NCI-H1694 treated with DMSO at 0.1 percent for 48 hours (cell line): ENCODE results near the gene COL4A5.
"Not testable (repeated sequence)": the region's sequence is repeated elsewhere in the genome, so short reads cannot be mapped to it uniquely, and the experiment has no call there.

Experiments used
- DNase-seq: peaks from one replicate; lab custom pipeline; 2025; lab: John Stamatoyannopoulos, UW

COL4A5 gene

DNA sequence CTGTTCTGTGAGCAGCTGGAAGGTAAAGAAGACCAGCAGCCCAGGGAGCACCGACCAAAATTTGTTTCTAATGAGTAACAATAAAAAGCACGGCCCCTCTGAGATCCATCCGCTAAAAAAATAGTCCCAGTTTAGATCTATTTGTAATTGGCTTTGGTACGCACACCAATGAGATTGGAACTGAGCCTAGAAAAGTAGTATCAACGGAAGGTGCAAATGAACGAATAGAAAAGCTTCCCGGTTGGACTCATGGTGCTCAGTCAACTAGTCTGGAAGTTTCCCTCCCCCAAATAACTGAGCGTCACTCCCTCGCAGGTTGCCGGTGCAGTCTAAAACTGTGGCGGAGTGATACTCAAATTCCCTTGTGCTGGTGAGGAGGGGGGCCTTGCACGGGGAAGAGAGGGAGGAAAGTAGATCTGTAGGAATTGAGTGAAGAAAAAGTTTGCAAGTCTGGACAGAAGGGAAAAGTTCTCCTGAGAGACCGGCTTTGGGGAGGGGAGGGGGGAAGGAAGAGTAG is at the start of gene COL4A5:
TSS of gene COL4A5 (plus strand) at position 413 of the 517 bp plus-strand sequence. CDS start 288 bp downstream, outside the sequence.
- no peak for DNase-seq

DNA sequence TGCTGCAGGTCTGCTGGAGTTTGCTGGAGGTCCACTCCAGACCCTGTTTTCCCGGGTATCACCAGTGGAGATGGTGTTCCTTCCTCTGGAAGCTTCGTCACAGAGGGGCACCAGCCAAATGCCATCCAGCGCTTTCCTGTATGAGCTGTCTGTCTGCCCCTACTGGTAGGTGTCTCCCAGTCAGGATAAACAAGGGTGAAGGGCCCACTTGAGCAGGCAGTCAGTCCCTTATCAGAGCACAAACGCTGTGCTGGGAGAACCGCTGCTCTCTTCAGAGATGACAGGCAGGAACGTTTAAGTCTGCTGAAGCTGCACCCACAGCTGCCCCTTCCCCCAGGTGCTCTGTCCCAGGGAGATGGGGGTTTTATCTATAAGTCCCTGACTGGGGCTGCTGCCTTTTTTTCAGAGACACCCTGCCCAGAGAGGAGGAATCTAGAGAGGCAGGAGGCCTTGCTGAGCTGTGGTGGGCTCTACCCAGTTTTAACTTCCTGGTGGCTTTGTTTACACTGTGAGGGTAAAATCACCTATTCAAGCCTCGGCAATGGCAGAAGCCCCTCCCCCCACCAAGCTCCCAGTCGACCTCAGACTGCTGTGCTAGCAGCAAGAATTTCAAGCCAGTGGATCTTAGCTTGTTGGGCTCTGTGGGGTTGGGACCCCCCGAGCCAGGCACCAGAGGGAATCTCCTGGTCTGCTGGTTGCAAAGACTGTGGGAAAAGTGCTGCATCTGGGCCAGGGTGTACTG is 48.5 kb upstream of the COL4A5 start:
- DNase-seq = not testable (repeated sequence)

DNA sequence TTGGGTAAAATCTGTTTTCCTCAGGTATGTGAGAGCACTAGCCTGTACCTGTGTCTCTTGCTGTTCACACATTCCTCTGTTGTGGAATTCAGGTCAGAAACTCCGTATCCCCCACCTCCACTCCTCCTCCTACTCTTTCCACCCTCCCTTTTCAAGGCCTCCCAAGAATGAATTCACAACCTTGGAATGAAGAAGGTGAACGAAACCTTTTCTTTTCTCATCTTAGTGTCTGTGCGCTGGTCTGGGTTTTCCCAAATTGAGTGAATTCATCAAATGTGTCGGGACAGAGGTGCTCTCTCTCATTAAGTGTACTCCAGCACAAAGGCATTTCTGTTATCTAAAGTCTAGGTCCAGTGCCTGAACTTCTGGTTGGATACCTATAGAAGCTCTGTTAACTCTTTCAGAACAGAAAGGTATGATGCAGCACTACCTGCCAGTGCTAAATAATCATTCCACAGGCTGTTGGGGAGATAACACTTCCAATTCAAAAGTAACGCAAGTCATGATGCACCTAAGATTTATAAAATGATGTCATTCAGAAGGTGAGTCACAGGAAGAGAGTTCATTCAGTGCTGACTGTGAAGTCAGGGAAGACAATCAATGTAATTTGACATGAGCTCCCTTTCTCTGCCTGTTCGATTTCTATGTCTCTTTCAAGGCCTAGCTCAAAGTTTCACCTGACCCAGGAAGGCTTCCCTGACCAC is 43.3 kb upstream of the COL4A5 start:
- DNase-seq = no peak

DNA sequence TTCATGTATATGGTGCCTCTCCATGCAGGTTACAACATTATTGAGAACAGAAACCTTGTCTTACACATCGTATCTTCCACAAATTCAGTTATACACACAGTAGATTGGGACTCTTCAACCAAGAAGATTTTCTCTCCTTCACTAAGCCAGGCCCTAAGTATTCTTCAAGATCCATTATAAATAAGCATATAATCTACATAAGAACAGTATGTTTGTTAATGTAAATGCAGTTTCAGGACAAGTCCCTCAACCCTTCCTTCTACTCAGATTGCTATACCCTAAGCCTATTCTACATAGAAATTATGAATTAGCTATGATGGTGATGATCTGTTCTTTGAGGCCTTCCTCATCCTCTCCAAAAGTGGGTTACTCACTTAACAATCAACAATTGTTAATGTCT is 42.7 kb upstream of the COL4A5 start:
- no peak for DNase-seq

DNA sequence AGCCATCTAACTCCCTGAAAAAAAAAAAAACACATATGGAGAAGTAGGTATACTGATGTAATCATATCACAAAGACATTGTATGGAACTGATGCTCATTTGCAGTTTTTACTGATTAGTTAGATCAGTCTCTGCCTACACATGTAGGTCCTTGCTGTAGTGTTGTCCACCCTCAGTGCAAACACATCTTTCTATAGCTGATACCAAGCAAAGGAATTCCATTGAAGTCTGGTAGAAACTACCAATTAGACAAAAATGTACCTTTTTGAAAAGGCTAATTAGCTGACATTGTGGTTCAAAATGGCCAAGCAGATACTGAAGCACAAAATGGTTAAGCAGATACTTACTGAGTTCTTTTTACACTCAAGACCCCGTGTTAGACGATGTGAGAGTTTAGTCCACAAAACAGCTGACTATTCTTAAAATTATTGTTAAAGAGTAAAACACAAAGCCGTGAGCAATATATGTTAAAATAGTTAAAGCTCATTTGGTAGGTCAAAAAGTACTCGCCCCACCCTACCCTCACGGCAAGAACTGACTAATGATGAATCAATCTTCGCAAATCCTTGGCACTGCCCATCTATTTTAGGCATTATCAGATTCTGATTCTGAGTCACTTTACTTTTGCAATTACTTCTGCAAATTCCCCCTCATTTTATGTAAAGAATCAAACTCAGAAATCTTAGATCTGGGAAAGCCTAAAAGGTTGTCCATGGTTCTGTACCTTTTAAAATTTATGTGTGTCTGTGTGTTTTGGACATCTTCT is 41.8 kb upstream of the COL4A5 start:
- no peak for DNase-seq

DNA sequence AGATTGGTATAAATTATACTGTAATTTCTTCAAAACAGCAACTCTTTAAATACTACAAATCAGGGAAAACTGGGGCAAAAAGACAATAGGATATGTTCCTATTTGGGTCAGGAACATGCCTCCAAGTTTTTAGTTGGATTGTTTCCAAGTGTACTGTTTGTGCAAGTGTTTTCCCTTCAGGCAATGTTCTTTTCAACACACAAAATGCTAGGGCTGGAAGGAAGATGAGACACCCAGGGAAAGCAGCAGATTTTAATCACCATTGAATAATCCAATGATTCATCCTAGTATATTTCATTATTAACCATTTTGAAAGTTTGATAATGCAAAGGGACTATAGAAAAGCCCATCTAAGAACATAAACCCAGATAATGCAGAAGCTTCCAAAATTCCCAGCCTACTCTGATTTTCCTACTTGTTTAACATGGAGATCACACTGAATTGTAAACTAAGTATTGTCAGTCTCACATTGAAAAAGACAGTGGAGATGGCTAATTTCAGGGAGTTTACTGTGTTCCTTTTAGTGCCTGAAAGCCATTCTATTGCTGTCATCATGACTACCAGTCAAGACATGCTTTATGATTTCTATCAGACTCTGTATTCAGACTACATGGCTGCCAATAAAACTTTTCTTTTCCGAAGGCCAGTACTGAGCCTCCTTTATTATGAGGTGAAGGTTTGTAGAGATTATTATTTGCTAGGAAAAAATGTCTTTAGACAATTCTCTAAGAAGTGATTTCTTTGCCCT is 40.0 kb upstream of the COL4A5 start:
- DNase-seq = no peak

DNA sequence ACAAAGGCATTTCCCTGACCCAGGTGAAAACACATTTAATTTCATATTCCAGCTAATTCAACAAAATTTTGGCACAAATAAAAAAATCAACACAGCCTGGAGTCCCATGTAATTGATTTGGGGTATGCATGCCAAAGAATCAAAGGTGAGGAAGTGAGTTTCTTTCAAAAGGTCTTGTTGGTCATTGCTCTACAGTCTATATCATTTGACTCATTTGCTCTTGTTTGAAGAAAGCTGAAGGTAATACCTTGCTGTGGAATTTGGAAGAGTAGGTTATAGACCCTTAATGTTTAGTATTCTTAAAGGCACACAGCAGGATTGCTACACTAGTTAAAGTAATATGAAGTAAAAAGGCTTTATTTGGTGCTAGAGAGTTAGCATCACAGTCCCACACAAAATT is 26.9 kb upstream of the COL4A5 start:
- no peak for DNase-seq

DNA sequence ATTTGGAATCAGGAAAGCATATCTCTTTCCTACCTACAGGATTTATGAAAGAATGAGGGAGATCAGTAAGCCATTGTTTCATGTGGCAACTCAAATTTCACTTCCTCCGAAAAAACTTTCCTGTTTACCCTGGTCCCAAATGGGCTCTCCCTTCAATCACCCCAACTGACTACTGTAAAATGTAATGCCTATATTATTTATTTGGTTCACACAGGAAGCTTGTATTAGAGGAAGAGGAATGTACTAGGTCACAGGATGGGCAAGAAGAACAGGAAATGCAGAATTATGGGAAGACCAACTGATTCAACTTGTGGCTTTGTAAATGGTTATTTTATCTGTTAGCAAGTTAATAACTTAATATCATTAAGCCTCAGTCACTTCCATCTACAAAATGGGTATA is 24.5 kb upstream of the COL4A5 start:
- DNase-seq = no peak

DNA sequence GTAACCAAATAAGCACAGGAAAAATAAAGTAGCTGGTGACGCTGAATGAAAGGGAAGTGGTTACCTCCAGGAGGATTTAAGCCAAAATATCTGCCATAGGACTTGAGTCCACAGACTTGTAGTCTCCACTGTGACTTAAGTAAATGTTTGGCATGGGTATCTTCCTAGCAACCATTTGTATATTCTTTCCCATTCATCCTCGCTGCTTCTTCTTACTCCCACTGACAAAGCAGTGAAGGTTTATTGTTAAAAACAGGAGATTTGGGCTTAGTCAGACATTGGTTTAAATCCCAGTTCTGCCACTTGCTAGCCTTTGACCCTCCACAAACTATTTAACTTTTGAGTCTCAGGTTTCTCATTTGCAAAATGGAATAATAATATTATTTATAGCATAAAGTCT is 23.7 kb upstream of the COL4A5 start:
- no peak for DNase-seq

DNA sequence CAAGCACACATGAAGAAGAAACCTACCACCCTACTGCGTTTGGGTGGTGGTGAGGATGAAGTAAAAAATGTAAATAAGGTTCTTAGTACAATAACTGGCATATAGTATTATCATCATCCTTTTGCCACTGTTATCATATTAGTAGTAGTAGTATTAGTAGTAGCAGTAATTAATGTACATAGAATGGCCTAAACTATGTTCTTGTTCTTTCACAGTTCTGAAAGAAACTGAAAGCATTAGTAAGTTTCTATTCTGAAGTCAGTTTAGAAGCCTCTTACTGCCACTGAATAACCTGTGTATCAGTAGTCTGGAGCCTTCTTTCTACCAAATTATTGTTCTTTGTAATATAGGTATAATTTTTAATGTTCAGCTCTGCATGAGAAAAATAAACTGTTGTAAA is 22.4 kb upstream of the COL4A5 start:
- DNase-seq = no peak

DNA sequence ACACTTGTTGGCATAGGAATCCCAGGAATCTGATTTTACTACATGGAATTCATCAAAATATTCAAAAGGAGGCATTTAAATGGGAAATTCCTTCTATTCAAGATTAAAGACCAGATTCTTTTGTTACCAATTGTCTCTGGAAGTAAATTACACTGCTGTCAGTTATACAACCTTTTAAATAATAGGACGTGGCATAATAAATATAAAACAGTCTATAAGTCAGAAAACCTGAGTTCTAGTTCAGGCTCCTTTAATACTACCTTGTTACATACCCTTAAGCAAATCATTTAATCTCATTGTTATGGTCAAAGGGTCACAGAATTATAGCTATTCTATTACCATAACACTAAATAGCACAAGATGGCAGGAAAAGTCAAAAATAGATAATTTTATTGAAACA is 20.2 kb upstream of the COL4A5 start:
- DNase-seq = no peak

DNA sequence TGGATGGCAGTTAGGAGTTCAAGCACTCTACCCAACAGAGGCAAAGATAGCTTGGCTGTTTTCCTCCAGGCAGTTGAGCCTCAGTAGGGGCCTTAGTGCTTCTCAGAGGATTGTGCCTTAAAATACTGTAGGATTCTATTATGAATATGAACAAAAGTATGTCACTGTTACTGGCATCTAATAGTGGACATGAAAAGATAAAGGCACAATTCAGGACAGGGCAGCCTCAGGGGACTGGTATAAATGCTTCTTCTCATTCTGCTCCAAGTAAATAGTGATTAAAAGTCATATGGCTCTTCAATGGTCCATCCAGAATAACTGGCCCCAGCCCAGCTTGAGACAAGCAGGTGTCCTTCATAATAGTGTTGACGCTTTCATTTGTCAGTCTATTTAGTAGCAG is 19.2 kb upstream of the COL4A5 start:
- no peak for DNase-seq

DNA sequence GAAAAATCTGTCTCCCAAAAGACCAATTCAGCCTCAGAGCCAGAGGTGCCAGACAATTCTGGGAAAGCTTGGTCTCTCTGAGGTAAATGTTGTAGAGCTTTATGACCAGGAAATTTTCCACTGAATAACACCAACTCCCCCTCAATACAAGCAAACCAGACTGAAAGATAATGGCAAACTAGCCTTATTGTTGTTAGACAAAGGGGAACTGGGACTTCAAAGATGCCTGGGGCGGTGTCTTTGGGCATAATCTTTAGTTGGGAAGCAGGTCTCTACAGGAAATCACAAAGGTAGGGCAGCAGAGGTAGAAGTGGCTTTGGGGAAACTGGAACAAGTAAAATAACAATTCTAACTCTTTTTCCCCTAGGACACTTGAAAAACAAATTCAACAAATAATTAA is 13.4 kb upstream of the COL4A5 start:
- no peak for DNase-seq

DNA sequence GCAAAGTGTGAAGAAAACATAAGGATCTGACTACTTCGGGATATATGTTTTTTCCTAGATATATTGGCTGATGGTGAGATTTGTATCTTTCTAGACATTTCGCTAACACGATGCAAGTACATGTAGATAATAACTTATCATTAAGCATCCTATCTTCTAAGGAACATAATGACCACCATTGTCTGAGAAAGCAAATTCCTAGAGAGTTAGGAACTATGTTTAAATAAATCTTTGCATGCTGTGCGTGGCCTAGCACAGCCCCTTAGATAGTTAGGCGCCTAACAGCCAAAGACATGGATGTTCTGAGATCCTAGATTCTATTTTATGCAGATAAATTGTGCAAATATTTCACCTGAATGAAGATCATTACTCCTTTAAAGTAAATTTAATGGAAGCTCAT is 4.4 kb upstream of the COL4A5 start:
- DNase-seq = no peak

DNA sequence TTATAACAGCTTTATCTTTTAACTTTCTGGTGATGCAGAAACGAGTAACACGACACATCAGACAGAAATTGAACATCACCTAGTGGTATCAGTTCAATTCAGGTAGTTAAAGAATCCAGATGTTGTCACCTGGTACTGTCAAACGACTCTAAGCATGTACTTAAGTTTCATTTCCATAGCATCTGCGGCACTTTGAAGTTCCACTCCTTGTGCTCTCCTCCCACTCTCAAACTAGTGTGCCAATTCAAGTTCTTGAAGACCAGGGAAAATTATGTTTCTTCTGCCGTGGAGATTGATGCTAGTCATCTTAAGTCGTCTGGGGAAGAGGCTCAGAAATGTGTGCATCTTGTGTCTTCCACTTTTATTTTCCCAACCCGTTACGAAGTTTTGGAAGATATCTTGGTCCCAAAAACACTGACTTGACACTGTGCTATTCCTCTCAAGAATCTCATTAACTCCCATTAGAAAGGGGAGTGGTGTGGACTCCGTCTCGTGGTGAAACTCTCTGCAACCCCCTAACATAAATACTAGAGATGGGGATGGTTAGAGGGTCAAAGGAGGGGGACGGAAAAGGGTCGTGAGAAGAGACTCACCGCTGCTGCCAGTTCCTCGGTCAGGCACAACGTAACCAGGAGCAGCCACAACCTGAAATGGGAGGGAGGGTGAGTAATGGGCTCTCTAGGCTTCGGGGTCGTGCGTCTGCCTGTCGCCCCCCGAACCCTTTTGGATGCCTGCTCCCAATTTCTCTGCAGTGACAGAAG is 2.1 kb upstream of the COL4A5 start:
- no peak for DNase-seq

DNA sequence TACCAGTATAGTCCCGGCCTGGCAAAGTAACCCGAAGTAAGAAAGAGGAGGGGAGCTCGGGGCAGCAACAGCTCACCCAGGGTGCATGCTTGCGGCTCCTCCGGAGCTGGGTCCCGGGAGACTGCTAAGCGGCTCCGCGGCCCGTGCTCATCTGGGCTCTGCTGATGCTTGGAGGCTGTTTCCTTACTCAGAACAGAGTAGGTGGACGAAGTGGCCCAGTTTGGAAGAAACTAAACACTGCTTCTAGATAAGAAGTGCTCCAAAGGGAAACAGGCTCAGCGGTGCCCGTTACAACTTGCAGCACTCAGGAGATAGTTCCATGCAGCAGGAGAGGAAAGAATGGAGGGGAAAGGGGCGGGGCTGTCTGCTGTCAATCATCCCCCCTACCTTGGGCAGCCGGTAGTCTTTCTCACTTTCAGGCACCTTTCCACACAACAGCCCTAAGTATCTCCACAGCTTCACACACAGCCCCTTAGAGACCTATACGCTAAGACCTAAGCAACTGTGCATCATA is 1.5 kb upstream of the COL4A5 start, which contains the start of gene COL4A6:
TSS of gene COL4A6 (minus strand) at position 313 of the 514 bp plus-strand sequence. CDS start at position 87, 226 bp downstream.
- DNase-seq = no peak

DNA sequence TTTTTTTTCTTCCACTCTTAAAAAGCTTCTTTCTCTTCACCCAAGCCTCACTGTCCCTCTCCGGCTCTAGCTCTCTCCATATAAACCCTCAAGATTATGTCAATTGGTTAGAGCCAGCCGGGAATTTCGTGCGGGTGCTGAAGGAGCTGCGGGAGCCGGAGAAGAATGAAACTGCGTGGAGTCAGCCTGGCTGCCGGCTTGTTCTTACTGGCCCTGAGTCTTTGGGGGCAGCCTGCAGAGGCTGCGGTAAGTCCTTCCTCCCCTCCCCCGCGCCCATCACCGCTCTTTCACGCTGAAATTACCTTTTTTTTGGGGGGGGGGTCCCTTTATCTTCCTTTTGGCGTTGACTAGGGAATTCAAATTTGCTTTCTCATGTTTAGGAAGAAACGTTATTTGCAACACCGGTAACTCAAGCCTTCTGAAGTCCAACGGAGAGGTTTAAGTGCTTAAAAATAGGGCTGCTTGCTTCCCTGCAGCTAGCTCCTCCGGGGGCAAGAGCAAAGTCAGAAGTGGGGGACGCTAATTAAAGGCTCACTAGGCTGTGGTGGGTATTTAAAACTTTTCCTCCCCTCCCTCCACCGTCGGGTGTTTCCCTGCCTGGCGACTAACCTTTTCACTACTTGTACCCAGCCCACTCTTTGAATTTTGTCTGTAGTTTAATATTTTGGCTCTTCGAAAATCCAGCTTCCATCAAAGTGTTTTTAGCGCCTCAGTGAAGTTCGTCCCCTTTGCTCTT is 491 bp downstream of the COL4A5 start:
- no peak for DNase-seq

DNA sequence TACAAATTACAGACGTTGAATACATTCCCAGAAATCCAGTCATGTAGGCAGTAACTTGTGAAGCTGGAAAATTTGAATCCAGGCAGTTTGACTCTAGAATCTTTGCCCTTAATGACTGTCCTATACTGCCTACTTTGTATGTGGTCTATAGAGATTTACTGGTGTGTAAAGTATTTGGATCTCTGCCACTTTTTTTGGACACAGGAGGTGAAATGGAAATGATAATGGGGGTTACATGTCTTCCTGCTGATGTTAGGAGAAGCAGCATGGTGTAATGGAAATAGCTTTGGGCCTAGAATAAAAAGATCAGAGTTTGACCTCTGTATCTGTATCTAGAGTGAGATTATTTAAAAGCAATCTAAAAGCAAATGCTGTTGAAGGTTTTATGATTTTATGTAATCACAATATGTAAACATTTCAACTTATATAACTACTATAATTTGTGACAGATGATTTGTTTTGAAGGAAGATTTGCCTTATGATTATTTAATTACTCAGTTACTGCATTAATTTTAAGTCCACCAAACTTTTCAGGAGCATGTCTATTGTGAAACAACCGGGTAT is 3.3 kb downstream of the COL4A5 start:
- DNase-seq = no peak

DNA sequence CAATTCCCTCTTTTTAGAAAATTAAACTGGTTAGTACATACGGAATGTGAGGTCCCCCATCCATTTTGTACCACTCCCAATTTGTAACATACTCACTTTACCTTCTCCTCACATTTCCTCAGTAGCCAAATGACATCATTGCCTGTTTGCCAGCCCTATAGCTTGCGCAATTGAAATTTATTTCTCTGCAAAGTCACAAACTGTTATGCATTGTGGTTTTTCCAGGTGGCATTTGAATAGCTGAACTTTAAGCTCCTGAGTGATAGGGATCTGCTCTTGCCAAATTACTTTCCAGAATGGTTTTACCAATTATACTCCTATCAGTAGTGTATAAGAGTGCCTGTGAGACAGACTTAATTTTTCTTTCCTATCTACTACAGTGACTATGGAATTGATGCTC is 7.7 kb downstream of the COL4A5 start:
- no peak for DNase-seq

DNA sequence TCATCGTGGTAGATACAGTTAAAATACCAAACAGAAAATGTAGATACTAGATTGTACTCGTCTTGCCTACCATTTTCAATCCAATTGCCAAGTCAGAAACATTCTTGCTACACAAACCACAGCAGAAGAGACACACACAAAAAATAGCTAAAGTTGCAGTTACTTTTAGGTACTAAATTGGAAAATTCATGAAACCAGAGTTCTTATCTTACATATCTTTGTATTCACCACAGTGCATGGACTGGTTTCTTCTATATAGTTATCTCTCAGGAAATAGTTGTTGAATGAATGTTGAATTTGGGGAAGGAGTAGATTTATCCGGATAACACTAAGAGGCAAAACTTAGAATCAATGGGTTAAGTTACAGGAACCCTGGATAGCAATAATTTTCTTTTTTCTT is 14.2 kb downstream of the COL4A5 start:
- no peak for DNase-seq
